ENCODE results near the gene CDH26.

DNA sequence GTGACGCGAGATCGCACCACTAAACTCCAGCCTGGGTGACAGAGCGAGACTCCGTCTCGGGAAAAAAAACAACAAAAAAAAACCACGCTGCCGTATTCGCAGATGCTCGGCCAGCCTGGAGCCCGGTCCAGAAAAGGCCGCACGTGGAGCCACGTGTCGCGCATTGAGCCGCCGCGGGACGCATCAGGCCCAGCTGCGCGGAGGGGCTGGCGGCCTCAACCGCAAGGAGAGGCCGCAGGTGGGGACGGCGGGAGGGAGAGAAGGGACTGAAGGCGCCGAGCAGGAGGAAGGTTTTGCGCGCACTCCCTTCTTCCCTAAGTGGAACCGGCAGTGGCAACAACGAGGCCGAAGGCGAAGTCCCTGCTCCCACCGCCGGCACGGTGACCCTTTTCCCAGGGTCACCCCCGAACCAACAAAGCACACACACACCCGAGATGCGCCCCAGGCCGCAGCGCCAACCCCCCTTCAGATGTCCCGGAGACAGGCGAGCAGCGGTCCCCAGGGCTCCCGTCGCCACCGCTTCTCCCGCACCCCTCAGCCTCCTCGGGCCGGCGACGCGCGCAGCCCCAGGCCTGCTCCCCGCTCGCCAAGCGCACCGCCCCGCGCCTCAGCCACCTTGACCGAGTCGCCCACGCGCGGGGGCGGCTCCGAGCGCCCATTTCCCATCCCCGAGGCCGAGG is 25.5 kb upstream of the CDH26 start:
- TF ChIP-seq POLR2AphosphoS5 (IDR thresholded peaks at IDR 0.05; ENCODE audit: borderline replicate concordance, low read depth, low read length) (no peak), EZH2 (IDR thresholded peaks at IDR 0.05) (no peak), FOXP2 (optimal IDR thresholded peaks at IDR 0.05; ENCODE audit: control extremely low read depth, extremely low read length, insufficient read depth) (no peak)
